GM21423 (cell line): Measurements from ENCODE around the gene KCNH5.

Source experiments
- ATAC-seq: cut with Tn5 transposase; IDR thresholded peaks from one replicate; pipeline ENCODE4 v1.9.1; 2021; ENCODE audit warnings: mild to moderate bottlenecking, moderate library complexity; ENCODE audit not compliant: unreplicated experiment

KCNH5 gene

DNA sequence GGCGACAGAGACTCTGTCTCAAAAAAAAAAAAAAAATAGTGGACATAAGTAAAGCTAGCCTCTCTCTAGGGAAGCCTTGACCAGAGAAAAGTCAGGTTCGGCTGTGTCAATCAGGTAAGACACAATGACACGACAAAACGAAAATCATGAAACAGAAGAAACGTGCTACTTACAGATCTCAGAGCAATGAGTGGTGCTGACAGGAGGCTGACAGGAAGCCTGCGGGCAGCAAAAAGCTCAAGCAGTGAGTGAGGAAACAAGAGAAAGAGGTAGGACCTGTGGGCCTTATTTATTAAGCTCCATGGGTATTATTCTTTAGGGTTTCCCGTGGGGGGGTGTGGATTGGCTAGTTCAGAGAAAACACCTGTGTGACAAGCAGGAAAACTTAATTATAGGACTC is 363.1 kb downstream of the KCNH5 start:
- no peak for ATAC-seq

DNA sequence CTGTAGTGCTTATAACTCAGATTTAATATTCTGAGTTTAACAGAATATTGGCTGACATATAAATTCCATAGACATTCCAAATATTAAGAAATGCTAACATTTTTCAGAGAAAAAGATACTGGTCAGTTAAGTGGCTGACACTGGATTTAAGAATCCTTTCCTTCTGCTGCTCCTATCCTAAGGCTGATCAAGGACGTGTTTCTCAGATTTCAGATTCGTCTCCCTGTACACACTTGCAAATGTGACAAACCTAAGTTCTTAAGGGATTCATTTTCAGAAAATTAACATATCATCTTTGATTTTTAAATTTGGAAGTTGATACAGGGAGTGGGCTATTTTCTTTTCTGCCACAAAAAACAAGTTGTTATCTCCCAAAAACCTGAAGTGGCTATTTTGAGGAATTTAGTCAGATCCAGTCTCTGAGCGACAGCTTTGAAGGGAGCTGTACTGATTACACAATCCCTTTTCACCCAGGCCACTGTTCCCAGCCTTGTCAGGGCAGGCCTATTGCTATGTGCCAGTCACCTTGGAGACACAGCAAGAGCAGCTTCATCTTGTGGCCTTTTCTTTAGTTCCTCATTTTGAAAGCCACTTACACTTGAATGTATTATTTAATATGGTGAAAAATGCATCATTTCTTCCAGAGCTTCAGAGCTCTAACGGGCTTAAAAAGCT is 370.6 kb downstream of the KCNH5 start:
- no peak for ATAC-seq

- ATAC-seq, result no peak
These were observed 372.1 kb downstream of the KCNH5 start for GRCh38 chr14:62673014-62673755.

DNA sequence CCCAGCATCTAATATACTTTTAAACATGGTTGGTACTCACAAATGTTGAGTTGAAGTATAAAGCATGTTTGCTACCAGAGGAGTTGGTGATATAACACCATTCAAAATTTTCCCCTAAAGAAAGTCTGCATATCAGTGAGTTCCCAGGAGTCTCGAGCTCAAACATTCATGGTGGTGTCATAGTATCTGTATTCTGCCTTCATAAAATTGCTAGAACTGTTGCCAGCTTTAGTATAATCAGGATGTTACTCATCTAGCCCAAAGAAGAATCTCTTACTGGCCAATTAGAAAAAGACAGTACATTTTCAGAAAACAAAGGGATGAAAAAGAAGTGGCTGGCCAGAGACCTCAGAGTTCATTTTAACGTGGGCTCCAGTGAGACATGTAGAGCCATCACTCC is 374.7 kb downstream of the KCNH5 start:
- ATAC-seq, result no peak

DNA sequence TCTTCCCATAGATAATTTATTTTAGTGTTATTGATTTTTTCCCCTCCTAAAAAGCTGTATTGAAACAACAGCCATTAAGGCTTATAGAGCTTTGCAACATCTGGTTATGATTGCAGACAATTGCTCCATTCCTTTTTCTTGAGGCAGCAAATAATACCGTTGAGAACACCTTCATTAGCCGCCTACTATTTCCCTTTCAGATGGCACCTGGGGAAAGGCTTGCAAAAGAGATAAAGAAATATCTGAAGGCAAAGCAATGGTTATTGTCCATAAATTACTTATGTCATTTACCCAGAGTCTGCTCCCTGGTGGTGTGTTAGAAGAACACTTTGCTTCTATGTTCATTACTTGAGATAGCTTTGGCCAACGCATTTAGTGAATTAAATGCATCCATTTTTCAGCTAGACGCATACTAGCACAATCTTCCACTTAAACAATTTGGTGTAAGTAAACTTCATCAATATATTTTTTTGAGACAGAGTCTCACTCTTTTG is 377.8 kb downstream of the KCNH5 start:
- no peak for ATAC-seq

DNA sequence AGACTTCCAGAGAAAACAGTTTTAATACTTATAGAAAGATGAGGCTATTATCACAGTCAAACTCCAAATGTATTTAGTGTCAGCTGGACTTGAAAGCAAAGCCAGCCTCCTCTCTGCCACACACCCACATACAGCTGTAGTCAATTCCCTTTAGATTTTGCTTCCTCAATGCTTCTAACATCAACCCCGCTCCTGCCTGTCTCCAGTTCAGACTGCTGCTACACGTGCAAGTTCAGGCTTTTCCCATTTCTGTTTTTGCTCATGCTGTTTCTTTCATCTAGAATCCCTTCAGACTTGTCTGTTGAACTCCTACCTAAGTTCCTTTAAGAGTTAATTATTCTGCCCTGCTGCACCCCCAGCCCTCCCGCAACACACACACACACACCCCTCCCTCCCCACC is 380.0 kb downstream of the KCNH5 start:
- no peak for ATAC-seq

- no peak for ATAC-seq
These were observed 381.8 kb downstream of the KCNH5 start for GRCh38 chr14:62663456-62663821.

DNA sequence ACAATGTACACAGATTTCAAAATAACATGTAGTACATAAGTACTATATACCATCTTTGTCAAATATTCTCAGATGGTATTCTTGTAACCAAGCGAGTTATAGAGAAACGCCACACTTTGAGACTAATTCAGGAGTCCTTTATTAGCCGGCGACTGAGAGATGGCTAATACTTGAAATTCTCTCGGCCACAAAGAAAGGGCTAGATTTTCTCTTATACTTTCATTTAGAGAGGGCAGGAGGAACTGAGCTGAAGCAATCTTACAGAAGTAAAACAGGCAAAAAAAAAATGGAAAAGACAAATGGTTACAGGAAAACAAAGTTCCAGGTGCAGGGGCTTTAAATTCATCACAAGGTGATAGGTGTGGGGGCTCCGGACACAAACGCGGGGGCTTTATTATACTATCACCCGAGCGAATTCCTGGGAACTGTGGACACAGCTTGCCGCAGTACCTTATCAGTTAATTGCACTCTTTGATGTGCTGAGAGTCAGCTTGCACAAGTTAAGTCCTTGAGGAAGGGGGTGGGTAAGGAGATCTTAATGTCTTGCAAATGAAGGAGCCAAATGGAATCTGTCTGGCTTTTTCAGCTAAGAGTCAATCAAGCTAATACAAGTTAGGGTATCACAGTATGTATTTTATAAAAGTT is 382.3 kb downstream of the KCNH5 start:
- ATAC-seq, result no peak

DNA sequence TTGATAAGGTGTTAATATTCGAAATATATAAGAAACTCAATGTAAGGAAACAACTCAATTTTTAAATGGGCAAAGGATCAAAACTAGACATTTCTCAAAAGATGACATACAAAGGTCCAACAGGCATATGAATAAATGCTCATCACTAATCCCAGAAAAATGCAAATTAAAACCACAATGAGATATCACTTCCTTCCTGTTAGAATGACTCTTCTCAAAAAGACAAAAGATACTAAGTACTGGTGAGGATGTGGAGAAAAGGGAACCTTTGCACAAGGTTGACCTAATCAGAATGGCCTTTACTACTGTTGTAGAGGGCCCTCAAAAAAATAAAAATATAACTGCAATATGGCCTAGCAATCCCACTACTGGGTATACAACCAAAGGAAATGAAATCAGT is 383.4 kb downstream of the KCNH5 start:
- no peak for ATAC-seq

DNA sequence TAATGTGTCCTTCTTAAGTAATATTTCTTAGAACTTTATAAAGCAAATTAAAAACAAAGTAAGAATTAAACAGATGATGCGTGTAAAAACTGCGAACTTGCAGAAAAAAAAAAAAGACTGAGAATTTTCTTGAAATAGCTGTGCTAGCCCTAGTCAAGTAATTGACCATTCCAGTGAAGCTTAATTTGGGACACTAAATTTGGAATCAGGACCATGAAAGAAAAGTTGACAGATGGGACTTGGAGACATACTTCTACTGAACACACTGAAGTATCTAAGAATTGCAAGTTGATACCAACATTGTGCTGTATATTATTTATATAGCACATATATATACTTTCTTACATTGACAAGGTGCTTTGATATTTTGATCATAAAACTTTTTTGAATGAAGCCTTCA is 386.6 kb downstream of the KCNH5 start:
- no peak for ATAC-seq

GRCh38 chr14:62657376-62657775 is 387.9 kb downstream of the KCNH5 start:
- no peak for ATAC-seq

DNA sequence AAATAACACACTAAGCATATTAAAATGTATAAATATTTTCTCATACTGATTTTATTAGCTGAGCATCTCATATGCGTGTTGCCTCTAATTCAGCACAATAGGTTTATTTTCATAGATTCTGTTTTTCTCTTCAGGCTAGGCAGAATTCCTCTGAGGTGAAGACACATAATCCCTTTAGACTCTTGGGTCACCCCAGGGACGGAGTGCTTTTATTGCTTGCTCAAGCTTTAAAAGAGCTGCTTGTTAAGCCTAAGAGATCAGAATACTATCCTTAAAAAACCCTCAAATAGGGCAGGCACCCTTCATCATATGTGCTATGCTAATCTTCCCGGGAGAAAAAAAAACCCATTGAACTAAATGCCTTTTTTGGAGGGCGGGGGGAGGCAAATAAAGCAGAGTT is 390.1 kb downstream of the KCNH5 start:
- ATAC-seq, result no peak

DNA sequence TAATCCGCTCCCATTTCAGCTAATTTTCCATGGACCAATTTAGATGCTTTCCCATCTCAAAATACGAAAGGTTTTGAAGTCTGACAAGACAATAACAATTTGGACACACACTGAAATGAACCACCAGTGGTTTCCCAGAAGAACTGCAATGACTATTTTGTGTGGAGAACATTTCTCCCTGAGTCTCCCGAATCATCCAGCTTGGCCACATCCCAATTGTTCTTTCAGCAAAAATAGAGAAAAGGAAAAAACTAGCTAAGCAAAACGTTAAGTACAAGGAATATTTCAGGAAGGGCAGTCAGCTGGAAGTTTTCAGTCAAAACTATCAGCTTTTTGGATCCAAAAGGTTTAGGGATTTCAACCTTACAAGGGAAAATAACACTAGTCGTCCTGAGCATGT is 390.6 kb downstream of the KCNH5 start:
- no peak for ATAC-seq
